ENCODE measurements around the gene SLC25A21. TPM values are rescaled to one million over a fixed set of nuclear protein-coding genes. Genes with fewer than 3 reads are reported as not detected.

SLC25A21 gene
- total RNA-seq, 1 experiment from 2014 or later: 1.8 TPM

DNA sequence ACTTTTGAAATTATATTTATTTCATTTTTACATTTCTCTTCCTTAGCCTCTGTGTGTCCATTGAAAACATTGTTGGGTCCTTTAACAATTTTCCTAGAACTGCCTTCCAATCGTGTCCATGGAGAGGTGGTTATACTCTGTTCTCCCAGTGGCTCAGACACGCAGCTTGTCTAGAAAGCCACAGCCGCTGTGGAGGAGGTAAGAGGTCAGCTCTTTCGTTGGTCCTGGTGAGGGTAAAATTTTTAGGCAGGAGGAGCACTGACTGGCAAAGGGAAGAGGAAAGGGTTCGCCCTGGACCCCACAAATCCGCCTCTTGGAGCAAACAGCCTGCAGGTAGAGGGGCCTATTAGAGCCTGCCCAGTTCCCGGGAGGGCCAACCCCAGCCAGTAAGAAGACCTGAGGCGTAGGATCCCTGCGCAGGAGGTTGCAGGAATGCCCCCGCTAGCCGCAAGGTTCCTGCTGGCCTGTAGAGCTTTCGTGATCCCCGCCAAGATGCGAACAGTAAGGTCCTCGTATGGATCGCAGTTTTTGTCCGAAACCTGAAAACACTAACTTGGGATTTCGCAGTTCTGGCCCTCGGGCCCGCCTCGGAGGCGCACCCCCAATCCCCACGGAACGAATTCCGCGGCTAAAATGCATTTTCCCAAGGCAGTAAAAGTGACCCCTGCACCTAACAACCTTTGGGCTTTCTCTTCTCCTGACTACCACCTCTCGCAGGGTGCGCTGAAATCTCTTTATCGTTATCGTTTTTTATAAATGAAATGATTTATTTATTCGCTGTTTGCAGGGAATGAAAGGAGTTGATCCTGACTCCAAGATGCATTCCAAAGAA, 518.2 kb downstream of the SLC25A21 start:
- H3K4me3 ChIP-seq: no peak overlapping the region
- H3K36me3 ChIP-seq: no peaks in the 10 kb centered on the region
- no peaks in the 10 kb centered on the region for H3K9me3 ChIP-seq
- no peak for DNase-seq
- H3K27me3 ChIP-seq: no peaks in the 10 kb centered on the region

DNA sequence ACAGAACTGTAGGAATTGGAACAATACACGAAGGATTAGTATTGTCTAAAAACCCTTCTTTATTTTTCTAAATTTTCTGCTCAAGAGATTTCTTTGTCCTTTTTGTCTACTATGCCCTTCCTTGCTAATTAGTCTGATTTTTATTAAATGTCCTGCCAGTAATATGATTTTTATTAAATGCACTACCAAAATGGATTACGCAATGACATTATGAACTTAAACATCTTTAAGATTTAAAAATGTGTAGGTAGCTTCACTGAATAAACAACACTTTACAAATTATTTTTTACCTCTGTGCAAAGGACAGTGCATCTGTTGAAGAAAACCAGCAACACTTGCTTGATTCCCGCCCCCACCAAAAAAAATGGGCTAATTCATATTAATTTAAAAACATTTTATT, 519.0 kb downstream of the SLC25A21 start:
- Histone ChIP-seq H3K36me3 (no peaks in the 10 kb centered on the region), H3K27me3 (no peaks in the 10 kb centered on the region), H3K4me3 (no peak overlapping the region), H3K9me3 (no peaks in the 10 kb centered on the region)
- no peak for DNase-seq

DNA sequence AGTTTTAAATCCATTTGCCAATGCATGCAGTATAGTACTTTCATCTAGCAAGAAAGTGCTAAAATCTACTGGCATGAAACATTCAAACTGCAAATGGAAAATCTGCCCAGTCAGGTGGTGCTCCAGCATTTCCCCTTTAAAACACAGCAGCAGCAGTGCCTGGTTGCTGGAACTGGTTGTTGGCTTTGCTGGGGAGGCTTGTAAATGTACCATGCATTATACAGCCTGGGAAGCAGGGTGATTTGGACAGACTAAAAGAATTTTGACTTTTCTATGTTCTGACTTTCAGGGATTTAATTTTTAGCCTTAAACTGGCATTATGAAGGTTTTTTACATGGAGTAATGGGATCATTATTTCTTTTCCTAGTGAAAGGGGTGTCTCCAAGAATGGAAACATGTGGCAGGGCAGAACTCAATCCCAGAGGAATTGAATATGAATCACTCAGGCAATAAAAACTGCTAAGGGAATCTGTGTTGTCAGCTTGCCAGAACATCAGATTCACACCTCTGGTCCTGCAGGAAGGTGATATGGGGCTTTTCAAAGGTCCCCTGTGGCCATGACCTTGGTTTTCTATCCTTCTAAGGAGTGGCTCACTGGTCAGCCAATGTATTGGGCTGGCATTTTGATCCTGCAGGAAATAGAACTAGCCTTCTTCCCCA, 519.7 kb downstream of the SLC25A21 start:
- H3K27me3 ChIP-seq: no peaks in the 10 kb centered on the region
- DNase-seq: no peak
- no peaks in the 10 kb centered on the region for H3K36me3 ChIP-seq
- H3K4me3 ChIP-seq: no peak overlapping the region
- no peaks in the 10 kb centered on the region for H3K9me3 ChIP-seq

- Histone ChIP-seq H3K27me3 (no peaks in the 10 kb centered on the region), H3K9me3 (no peaks in the 10 kb centered on the region), H3K36me3 (no peaks in the 10 kb centered on the region), H3K4me3 (no peak overlapping the region)
- no peak for DNase-seq
Measured at GRCh38 chr14:36649872-36650650, 522.3 kb downstream of the SLC25A21 start.

DNA sequence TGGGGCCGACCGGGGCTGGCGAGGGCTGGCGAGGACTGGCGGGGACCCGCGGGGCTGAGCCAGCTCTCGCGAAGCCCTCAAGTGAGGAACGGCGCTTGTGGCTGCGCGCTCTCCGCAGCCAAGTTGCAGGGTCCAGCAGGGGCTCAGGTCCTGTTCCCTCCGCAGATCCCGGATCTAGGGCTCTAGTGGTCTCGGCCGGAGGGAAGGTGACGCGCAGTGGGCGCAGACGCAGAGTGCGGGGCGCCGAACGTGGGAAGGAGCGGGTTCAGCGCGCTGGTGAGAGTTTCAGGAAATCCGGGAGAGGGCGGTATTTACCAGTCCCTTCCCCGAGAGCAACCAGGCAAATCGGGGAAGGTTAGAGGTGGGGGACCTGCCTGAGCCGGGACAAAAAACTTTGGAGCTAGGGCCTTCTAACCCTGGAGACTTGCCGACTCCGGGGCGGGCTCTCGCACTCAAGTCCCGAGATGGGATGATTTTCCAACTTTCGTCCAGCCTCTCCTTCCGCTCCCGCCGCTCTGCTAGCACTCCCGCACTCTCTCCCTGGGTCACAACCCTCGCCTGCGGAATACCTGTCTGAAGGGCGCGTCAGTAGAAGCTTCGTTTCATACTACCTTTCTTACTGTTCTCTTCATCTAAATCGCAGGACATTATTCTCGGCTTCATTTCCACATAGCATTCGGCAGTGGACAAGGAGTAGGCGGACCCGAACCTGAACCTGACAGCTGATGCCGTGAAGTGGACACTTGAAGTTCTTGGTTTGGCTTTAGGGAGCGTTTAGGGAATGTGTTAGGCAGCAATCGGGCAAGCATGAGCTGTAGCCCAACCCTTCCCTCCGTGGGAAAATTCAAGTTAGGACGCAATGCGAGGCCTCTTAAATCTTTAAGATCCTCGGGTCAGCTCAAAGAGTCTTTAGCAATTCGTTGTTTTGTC, 524.3 kb downstream of the SLC25A21 start:
- peak overlapping the region; percentile 53 for H3K4me3 ChIP-seq
- DNase-seq: peak; percentile 56
- no peaks in the 10 kb centered on the region for H3K9me3 ChIP-seq
- no peaks in the 10 kb centered on the region for H3K36me3 ChIP-seq
- H3K27me3 ChIP-seq: no peaks in the 10 kb centered on the region

DNA sequence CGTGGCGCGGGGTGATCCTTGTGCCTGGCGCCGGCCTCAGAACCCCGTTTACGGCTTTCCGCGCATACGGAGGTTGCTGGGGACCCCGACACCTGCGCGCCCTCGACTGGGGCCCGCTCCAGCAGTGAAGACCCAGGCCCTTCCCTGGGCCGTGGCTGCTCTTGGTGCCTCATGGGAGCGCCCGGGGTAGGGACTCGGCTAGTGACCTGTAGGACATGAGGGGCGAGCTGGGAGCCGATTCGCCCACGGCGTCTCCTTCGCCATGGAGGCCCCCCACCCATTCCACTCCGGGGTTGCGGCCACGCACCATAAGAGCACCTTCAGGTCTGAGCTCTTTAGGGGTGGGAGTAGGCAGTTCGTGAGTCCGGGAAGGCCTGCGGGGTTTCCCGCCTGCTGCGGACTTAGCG, 525.0 kb downstream of the SLC25A21 start:
- Histone ChIP-seq H3K36me3 (no peaks in the 10 kb centered on the region), H3K27me3 (no peaks in the 10 kb centered on the region), H3K9me3 (no peaks in the 10 kb centered on the region), H3K4me3 (peak overlapping the region; percentile 53)
- no peak for DNase-seq

DNA sequence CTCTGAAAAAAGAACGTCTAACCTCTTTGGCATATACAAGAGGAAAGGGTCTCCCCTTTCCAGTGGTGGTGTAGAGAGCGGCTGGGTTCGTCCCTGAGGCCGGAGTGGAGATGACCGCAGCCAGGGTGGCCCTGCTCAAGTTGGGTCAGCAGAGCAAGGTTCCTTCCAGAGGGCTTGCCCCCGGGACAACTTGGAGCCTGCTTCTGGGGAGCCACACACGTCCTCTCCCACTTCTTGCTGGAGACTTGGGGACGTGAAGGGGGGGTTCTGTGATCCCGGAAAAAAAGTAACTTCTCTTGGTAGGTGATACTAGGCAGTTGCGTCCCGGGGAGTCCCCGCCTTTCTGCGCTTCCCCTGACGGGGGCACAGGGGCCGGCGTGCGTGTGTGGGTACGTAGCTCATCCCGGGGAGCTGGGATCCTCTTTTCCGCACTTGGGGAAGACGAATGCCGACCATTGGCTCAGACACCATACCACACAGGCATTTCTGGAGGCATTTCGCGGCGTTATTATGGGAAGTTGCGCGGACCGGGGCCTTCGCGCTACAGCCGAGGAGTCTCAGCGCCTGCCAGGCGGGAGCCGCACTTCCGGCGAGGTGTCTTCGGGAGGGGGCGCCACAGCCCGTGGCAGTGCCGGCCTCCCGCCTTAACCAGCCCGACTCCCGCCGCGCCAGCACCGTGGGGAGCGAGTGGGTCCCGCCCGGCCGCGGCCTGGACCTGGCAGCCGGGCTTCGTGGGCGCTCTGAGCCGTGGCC, 525.6 kb downstream of the SLC25A21 start:
- H3K4me3 ChIP-seq: no peak overlapping the region; the same call in 1 of the 2 replicates
- H3K27me3 ChIP-seq: no peaks in the 10 kb centered on the region
- H3K36me3 ChIP-seq: no peaks in the 10 kb centered on the region
- no peaks in the 10 kb centered on the region for H3K9me3 ChIP-seq
- DNase-seq: peak; percentile 12

- no peak overlapping the region for H3K4me3 ChIP-seq
- DNase-seq: no peak
- H3K36me3 ChIP-seq: no peaks in the 10 kb centered on the region
- H3K27me3 ChIP-seq: no peaks in the 10 kb centered on the region
- no peaks in the 10 kb centered on the region for H3K9me3 ChIP-seq
Measured at GRCh38 chr14:36633580-36633979, 538.8 kb downstream of the SLC25A21 start.

Other genes with a start within 250 kb of the SLC25A21 start
- gene MIPOL1, start 25.3 kb upstream of the SLC25A21 start, total RNA-seq (2014; rRNA removed; shearing (Covaris generic); ENCODE audit: low replicate concordance): 6.0 and 9.2 TPM in 2 replicates

All from MG63 (cell line).